Neural crest cell (in vitro differentiated cells): Measurements from ENCODE around the gene LUZP1. TPM values are rescaled to one million over a fixed set of nuclear protein-coding genes. Genes with fewer than 3 reads are reported as not detected.
A peak's percentile ranks its signal among the peaks of the same experiment; 100 is the strongest.

Source experiments
- DNase-seq: peaks from one replicate; pipeline ENCODE4 v3.0.0; 2021; ENCODE audit warnings: low read depth, mixed read lengths, low spot score
- H3K27ac Mint-ChIP-seq: one replicate; pipeline ENCODE4 v1.8.0; 2021; ENCODE audit warnings: mild to moderate bottlenecking, mixed read lengths; ENCODE audit not compliant: unreplicated experiment
- H3K27me3 Mint-ChIP-seq: 2 replicates; pipeline ENCODE4 v1.8.0; 2021; ENCODE audit warnings: low read depth, mild to moderate bottlenecking, mixed read lengths
- H3K36me3 Mint-ChIP-seq: 2 replicates; pipeline ENCODE4 v1.8.0; 2021; ENCODE audit warnings: low read depth, mild to moderate bottlenecking, mixed read lengths
- H3K4me1 Mint-ChIP-seq: 2 replicates; pipeline ENCODE4 v1.8.0; 2021; ENCODE audit warnings: mixed read lengths
- H3K4me3 Mint-ChIP-seq: one replicate; pipeline ENCODE4 v1.8.0; 2021; ENCODE audit warnings: mild to moderate bottlenecking, mixed read lengths
- H3K9me3 Mint-ChIP-seq: 2 replicates; pipeline ENCODE4 v1.8.0; 2021; ENCODE audit warnings: mixed read lengths
- total RNA-seq: library from RNA; stranded (reverse); gene quantifications from 2 replicates; pipeline ENCODE4 v1.2.1, GENCODE V29; 2021
- TF ChIP-seq, protein P1 (sequence below): fragments of 200-600 bp; sonication (generic); conservative IDR thresholded peaks from 2 replicates; pipeline ENCODE4 v1.5.0; 2021; ENCODE audit warnings: antibody characterized with exemption, mild to moderate bottlenecking

Gene LUZP1
- total RNA-seq, 1 donor from 2014 or later = 31.4 TPM

DNA sequence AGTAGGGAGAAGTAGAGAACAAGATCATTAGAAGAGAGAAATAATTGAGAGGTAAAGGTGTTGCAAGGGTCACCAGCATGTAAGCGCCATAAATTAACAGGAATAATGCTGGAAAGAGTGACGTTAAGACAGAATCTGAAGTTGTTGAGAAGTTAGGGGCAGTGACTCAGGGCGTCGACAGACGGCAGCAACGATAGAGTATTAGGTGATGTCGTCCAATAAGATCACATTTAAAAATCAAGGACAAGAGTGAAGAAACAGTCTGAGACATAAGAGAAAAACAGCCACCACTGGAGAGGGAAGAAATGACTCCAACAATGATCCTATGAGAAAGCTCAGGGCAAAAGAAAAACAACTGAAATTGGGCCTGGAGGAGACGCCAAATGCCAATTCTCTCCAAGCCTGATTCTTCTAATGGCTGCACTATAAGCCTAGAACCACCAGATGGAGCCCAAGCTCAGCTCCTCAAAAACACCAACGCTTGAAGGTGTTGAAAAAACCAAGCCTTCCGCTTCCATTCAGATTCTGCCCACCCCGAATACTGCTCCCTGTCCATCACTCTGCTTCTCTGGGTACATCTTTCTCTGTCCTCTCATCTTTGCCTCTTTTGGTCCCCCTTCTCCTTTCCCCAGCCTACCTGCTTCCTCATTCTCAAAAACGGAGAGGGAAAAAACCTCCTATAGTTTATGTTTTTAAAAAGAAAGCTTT lies 70.0 kb downstream of the LUZP1 start:
- TF ChIP-seq, protein P1, sequence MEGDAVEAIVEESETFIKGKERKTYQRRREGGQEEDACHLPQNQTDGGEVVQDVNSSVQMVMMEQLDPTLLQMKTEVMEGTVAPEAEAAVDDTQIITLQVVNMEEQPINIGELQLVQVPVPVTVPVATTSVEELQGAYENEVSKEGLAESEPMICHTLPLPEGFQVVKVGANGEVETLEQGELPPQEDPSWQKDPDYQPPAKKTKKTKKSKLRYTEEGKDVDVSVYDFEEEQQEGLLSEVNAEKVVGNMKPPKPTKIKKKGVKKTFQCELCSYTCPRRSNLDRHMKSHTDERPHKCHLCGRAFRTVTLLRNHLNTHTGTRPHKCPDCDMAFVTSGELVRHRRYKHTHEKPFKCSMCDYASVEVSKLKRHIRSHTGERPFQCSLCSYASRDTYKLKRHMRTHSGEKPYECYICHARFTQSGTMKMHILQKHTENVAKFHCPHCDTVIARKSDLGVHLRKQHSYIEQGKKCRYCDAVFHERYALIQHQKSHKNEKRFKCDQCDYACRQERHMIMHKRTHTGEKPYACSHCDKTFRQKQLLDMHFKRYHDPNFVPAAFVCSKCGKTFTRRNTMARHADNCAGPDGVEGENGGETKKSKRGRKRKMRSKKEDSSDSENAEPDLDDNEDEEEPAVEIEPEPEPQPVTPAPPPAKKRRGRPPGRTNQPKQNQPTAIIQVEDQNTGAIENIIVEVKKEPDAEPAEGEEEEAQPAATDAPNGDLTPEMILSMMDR = peak; percentile 91
- peaks cover 34% of the 10 kb centered on the region for H3K4me1 Mint-ChIP-seq
- H3K4me3 Mint-ChIP-seq = peak overlapping the region; percentile 17
- H3K27me3 Mint-ChIP-seq = no peaks in the 10 kb centered on the region
- H3K9me3 Mint-ChIP-seq = no peaks in the 10 kb centered on the region
- H3K27ac Mint-ChIP-seq = no peak overlapping the region
- peak; percentile 54 for DNase-seq
- peaks cover 4% of the 10 kb centered on the region for H3K36me3 Mint-ChIP-seq

DNA sequence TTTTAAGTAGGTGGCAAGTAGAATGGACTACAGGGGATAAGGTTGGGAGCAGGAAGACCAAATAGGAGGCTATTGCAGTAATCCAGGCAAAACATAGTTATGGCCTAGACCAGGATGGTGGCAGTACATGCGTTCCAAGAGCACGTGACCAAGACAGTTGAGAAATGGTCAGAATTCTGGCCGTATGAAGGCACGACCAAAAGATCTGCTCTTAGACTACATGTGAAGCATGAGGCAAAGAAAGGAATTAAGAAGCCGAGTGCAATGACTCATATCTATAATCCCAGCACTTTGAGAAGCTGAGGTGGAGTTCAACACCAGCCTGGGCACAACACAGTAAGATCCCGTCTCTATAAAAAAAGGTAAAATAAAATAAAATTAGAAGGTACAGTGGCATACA lies 71.3 kb downstream of the LUZP1 start:
- TF ChIP-seq, protein P1 = no peak
- Mint-ChIP-seq H3K4me1 (peaks cover 25% of the 10 kb centered on the region), H3K36me3 (peaks cover 10% of the 10 kb centered on the region), H3K9me3 (no peaks in the 10 kb centered on the region), H3K27me3 (no peaks in the 10 kb centered on the region), H3K27ac (no peak overlapping the region), H3K4me3 (no peak overlapping the region)
- DNase-seq = no peak

DNA sequence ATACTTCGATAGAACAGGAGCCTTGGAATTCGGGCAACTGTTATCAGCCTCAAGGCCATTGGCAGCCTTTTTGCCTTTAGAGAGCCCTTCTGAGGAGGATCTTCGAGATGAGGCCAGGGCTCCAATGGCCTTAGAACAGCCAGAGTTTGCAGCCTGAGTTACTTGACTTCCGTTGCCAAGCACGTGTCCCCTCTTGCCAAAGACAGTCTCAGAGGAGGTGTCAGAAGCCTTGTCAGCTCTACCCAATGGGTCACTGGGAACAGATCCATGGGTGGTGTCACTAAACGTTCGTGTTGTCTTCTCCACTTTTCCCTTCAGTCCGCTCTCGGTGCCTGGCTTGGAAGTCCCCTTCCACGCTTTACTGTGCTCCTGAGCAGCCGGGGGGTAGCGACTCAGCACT lies 76.2 kb downstream of the LUZP1 start:
- Mint-ChIP-seq H3K9me3 (no peaks in the 10 kb centered on the region), H3K4me1 (no peaks in the 10 kb centered on the region), H3K27ac (no peak overlapping the region), H3K36me3 (peaks cover 13% of the 10 kb centered on the region), H3K4me3 (no peak overlapping the region), H3K27me3 (no peaks in the 10 kb centered on the region)
- TF ChIP-seq, protein P1 = no peak
- DNase-seq = no peak

DNA sequence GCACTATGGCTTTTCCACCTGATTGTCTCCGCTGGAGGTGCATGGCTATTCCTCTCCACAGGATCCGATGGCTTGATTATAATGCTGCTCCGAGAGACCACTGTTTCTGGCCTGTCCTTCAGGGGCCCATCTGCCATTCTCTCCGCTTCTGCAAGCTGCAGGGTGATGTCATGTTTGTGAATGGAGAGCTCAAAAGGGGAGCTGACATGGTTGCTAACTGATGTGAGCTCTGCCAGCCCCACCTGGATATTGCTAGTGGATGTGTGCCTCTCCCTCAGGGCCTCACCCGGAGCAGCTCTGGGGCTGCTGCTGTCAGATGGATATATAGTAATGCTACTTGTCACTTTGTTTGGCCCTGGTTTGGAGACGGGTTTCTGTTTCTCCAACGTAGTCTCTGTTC lies 77.1 kb downstream of the LUZP1 start:
- Mint-ChIP-seq H3K36me3 (peaks cover 21% of the 10 kb centered on the region), H3K4me1 (no peaks in the 10 kb centered on the region), H3K9me3 (no peaks in the 10 kb centered on the region), H3K27me3 (no peaks in the 10 kb centered on the region), H3K4me3 (no peak overlapping the region), H3K27ac (no peak overlapping the region)
- TF ChIP-seq, protein P1 = no peak
- DNase-seq = no peak

DNA sequence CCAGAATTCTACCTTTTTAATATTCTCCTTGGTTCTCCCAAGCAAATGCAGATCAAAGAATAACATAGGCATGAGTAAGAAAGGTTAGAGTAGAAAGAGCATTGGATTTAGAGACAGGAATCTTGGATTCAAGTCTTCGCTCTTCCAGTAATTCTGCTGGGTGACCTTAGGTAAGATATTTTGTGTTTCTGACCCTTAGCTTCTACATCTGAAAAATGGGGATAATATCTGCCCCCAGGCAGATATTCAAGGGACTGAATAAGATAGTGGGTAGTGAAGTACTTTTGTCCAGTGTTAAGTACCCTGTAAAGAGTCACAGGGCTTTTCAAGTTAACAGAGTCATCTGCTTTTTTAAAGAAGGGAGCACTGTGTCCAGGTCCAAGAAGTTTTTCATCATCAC lies 78.6 kb downstream of the LUZP1 start:
- no peak overlapping the region for H3K4me3 Mint-ChIP-seq
- H3K9me3 Mint-ChIP-seq = no peaks in the 10 kb centered on the region
- no peaks in the 10 kb centered on the region for H3K27me3 Mint-ChIP-seq
- H3K36me3 Mint-ChIP-seq = peaks cover 31% of the 10 kb centered on the region
- no peak for DNase-seq
- TF ChIP-seq, protein P1 = no peak
- H3K4me1 Mint-ChIP-seq = no peaks in the 10 kb centered on the region
- no peak overlapping the region for H3K27ac Mint-ChIP-seq
